Activated CD8-positive, alpha-beta T cell treated with anti-CD3 and anti-CD28 coated beads, Interleukin-2, amount 10 ng/mL, durations not matched to agents 7 days and 5 days (primary cell): Measurements from ENCODE around the gene MICAL2. TPM values are rescaled to one million over a fixed set of nuclear protein-coding genes. Genes with fewer than 3 reads are reported as not detected.

Experiments used
- ATAC-seq: fragments of 150-1000 bp; cut with Tn5 transposase; one replicate; pipeline ENCODE4 v1.10.0; 2021; ENCODE audit warnings: moderate library complexity
- CTCF ChIA-PET: fragments of 350-600 bp; sonication (Branson Sonifier 250); formaldehyde crosslinking; loops from one replicate; lab custom pipeline; 2021; ENCODE audit warnings: antibody characterized with exemption; lab: Charles Lee
- POLR2A ChIA-PET: fragments of 350-600 bp; sonication (Branson Sonifier 250); formaldehyde crosslinking; loops from one replicate; lab custom pipeline; 2021; ENCODE audit warnings: antibody characterized with exemption; lab: Charles Lee
- DNase-seq: peaks from one replicate; pipeline ENCODE4 v3.0.0-alpha.2; 2020
- H3K27ac Mint-ChIP-seq: one replicate; pipeline ENCODE4 v1.8.0; 2021; ENCODE audit warnings: mild to moderate bottlenecking, mixed read lengths
- H3K27me3 Mint-ChIP-seq: one replicate; pipeline ENCODE4 v1.8.0; 2021; ENCODE audit warnings: low read depth, mixed read lengths
- H3K36me3 Mint-ChIP-seq: one replicate; pipeline ENCODE4 v1.8.0; 2021; ENCODE audit warnings: low read depth, mixed read lengths
- H3K4me1 Mint-ChIP-seq: one replicate; pipeline ENCODE4 v1.8.0; 2021; ENCODE audit warnings: low read depth, mixed read lengths
- H3K4me3 Mint-ChIP-seq: one replicate; pipeline ENCODE4 v1.8.0; 2021; ENCODE audit warnings: mild to moderate bottlenecking, mixed read lengths
- H3K9me3 Mint-ChIP-seq: one replicate; pipeline ENCODE4 v1.8.0; 2022; ENCODE audit warnings: mixed read lengths; ENCODE audit not compliant: insufficient read depth
- total RNA-seq, 2 experiments: library from RNA; stranded (reverse); gene quantifications; one replicate each; pipeline ENCODE4 v1.2.3, GENCODE V29; 2021

Gene MICAL2
- total RNA-seq, 2 experiments from 2014 or later: 34.9 to 37.5 TPM

- Mint-ChIP-seq H3K4me1 (peaks cover 62% of the 10 kb centered on the region), H3K9me3 (no peaks in the 10 kb centered on the region), H3K4me3 (no peak overlapping the region), H3K36me3 (peaks cover 8% of the 10 kb centered on the region), H3K27ac (no peak overlapping the region), H3K27me3 (no peaks in the 10 kb centered on the region)
- DNase-seq: no peak
- ChIA-PET POLR2A (interaction anchor here (1.0 to 1.3 kb wide), 3 partner anchors 9 to 46 kb away, joined by 3 to 4 read pairs (median 4); no protein-coding TSS in a partner anchor), CTCF (interaction anchor here (0.8 to 3.9 kb wide), 9 partner anchors 8 to 77 kb away, joined by 3 to 22 read pairs (median 4); no protein-coding TSS in a partner anchor)
- no peak for ATAC-seq
Observed at GRCh38 chr11:12159351-12160099, 49.1 kb downstream of the MICAL2 start.

- Mint-ChIP-seq H3K27me3 (no peaks in the 10 kb centered on the region), H3K27ac (no peak overlapping the region), H3K36me3 (peaks cover 6% of the 10 kb centered on the region), H3K4me3 (no peak overlapping the region), H3K4me1 (peaks cover 60% of the 10 kb centered on the region), H3K9me3 (no peaks in the 10 kb centered on the region)
- no peak for DNase-seq
- ChIA-PET POLR2A (interaction anchor here (1.3 kb wide), 1 partner anchor 9 kb away, joined by 4 read pairs; no protein-coding TSS in a partner anchor), CTCF (interaction anchor here (0.8 to 2.0 kb wide), 3 partner anchors 76 to 121 kb away, joined by 3 to 7 read pairs (median 3); no protein-coding TSS in a partner anchor)
- no peak for ATAC-seq
Observed at GRCh38 chr11:12160231-12160630, 49.8 kb downstream of the MICAL2 start.

- CTCF ChIA-PET: interaction anchor here (0.8 to 2.0 kb wide), 3 partner anchors 76 to 121 kb away, joined by 3 to 7 read pairs (median 3); no protein-coding TSS in a partner anchor
- Mint-ChIP-seq H3K9me3 (no peaks in the 10 kb centered on the region), H3K36me3 (peaks cover 5% of the 10 kb centered on the region), H3K4me1 (peaks cover 56% of the 10 kb centered on the region), H3K27ac (no peak overlapping the region), H3K27me3 (no peaks in the 10 kb centered on the region), H3K4me3 (no peak overlapping the region)
- POLR2A ChIA-PET: interaction anchor here (0.8 kb wide), 1 partner anchor 65 kb away, joined by 3 read pairs; no protein-coding TSS in a partner anchor
- ATAC-seq: no peak
- DNase-seq: no peak
Observed at GRCh38 chr11:12160680-12161079, 50.3 kb downstream of the MICAL2 start.

GRCh38 chr11:12161137-12161536 is 50.7 kb downstream of the MICAL2 start:
- ChIA-PET POLR2A (interaction anchor here (0.8 kb wide), 1 partner anchor 64 kb away, joined by 3 read pairs; no protein-coding TSS in a partner anchor), CTCF (interaction anchor here (0.8 to 2.0 kb wide), 3 partner anchors 75 to 121 kb away, joined by 3 to 7 read pairs (median 3); no protein-coding TSS in a partner anchor)
- no peak for DNase-seq
- peaks cover 51% of the 10 kb centered on the region for H3K4me1 Mint-ChIP-seq
- no peak overlapping the region for H3K4me3 Mint-ChIP-seq
- ATAC-seq: no peak
- H3K27me3 Mint-ChIP-seq: no peaks in the 10 kb centered on the region
- no peak overlapping the region for H3K27ac Mint-ChIP-seq
- no peaks in the 10 kb centered on the region for H3K9me3 Mint-ChIP-seq
- peaks cover 2% of the 10 kb centered on the region for H3K36me3 Mint-ChIP-seq

- Mint-ChIP-seq H3K27ac (no peak overlapping the region), H3K9me3 (no peaks in the 10 kb centered on the region)
- POLR2A ChIA-PET: interaction anchor here (0.8 kb wide), 1 partner anchor 63 kb away, joined by 3 read pairs; no protein-coding TSS in a partner anchor
Observed at GRCh38 chr11:12161603-12162350, 51.4 kb downstream of the MICAL2 start.

GRCh38 chr11:12162652-12163051 is 52.3 kb downstream of the MICAL2 start:
- ChIA-PET CTCF (interaction anchor here (1.0 to 2.4 kb wide), 8 partner anchors 14 to 119 kb away, joined by 3 to 12 read pairs (median 4); no protein-coding TSS in a partner anchor), POLR2A (interaction anchor here (2.3 kb wide), 1 partner anchor 11 kb away, joined by 9 read pairs; no protein-coding TSS in a partner anchor)
- ATAC-seq (no peak), DNase-seq (no peak)
- Mint-ChIP-seq H3K27ac (no peak overlapping the region), H3K4me1 (peaks cover 48% of the 10 kb centered on the region), H3K27me3 (no peaks in the 10 kb centered on the region), H3K4me3 (no peak overlapping the region), H3K9me3 (no peaks in the 10 kb centered on the region), H3K36me3 (no peaks in the 10 kb centered on the region)

More at GRCh38 chr11:12161603-12162350, 51.4 kb downstream of the MICAL2 start:
- peaks cover 48% of the 10 kb centered on the region for H3K4me1 Mint-ChIP-seq
- no peak for DNase-seq
- H3K36me3 Mint-ChIP-seq: no peaks in the 10 kb centered on the region
- CTCF ChIA-PET: interaction anchor here (1.0 to 2.4 kb wide), 7 partner anchors 13 to 120 kb away, joined by 3 to 12 read pairs (median 4); no protein-coding TSS in a partner anchor
- ATAC-seq: no peak
- H3K27me3 Mint-ChIP-seq: no peaks in the 10 kb centered on the region
- no peak overlapping the region for H3K4me3 Mint-ChIP-seq

- ChIA-PET CTCF (interaction anchor here (0.9 to 2.4 kb wide), 14 partner anchors 12 to 119 kb away, joined by 3 to 12 read pairs (median 4); no protein-coding TSS in a partner anchor), POLR2A (interaction anchor here (0.6 to 2.3 kb wide), 8 partner anchors 9 to 72 kb away, joined by 3 to 9 read pairs (median 4); no protein-coding TSS in a partner anchor)
- ATAC-seq (no peak), DNase-seq (no peak)
- H3K9me3 Mint-ChIP-seq: no peaks in the 10 kb centered on the region
- H3K4me1 Mint-ChIP-seq: peaks cover 41% of the 10 kb centered on the region
- H3K36me3 Mint-ChIP-seq: no peaks in the 10 kb centered on the region
- no peak overlapping the region for H3K4me3 Mint-ChIP-seq
- no peaks in the 10 kb centered on the region for H3K27me3 Mint-ChIP-seq
- no peak overlapping the region for H3K27ac Mint-ChIP-seq
Observed at GRCh38 chr11:12163181-12163941, 53.0 kb downstream of the MICAL2 start.

- peaks cover 31% of the 10 kb centered on the region for H3K4me1 Mint-ChIP-seq
- POLR2A ChIA-PET: interaction anchor here (0.6 to 2.3 kb wide), 7 partner anchors 13 to 71 kb away, joined by 3 to 9 read pairs (median 4); no protein-coding TSS in a partner anchor
- no peaks in the 10 kb centered on the region for H3K36me3 Mint-ChIP-seq
- H3K9me3 Mint-ChIP-seq: no peaks in the 10 kb centered on the region
- DNase-seq (no peak), ATAC-seq (no peak)
- no peak overlapping the region for H3K27ac Mint-ChIP-seq
- CTCF ChIA-PET: interaction anchor here (0.9 to 2.4 kb wide), 9 partner anchors 13 to 117 kb away, joined by 3 to 12 read pairs (median 4); no protein-coding TSS in a partner anchor
- no peaks in the 10 kb centered on the region for H3K27me3 Mint-ChIP-seq
- no peak overlapping the region for H3K4me3 Mint-ChIP-seq
Observed at GRCh38 chr11:12164061-12165014, 53.9 kb downstream of the MICAL2 start.

- ATAC-seq (no peak), DNase-seq (no peak)
- Mint-ChIP-seq H3K4me3 (no peak overlapping the region), H3K36me3 (no peaks in the 10 kb centered on the region), H3K27me3 (no peaks in the 10 kb centered on the region), H3K27ac (no peak overlapping the region), H3K9me3 (no peaks in the 10 kb centered on the region), H3K4me1 (peaks cover 27% of the 10 kb centered on the region)
- ChIA-PET POLR2A (no interaction called here), CTCF (interaction anchor here (2.0 kb wide), 1 partner anchor 116 kb away, joined by 7 read pairs; no protein-coding TSS in a partner anchor)
Observed at GRCh38 chr11:12165237-12165875, 55.0 kb downstream of the MICAL2 start.
